ENCODE data around the gene KRTAP4-11.
"Not testable (repeated sequence)": the region's sequence is repeated elsewhere in the genome, so short reads cannot be mapped to it uniquely, and the experiment has no call there.

Gene KRTAP4-11

DNA sequence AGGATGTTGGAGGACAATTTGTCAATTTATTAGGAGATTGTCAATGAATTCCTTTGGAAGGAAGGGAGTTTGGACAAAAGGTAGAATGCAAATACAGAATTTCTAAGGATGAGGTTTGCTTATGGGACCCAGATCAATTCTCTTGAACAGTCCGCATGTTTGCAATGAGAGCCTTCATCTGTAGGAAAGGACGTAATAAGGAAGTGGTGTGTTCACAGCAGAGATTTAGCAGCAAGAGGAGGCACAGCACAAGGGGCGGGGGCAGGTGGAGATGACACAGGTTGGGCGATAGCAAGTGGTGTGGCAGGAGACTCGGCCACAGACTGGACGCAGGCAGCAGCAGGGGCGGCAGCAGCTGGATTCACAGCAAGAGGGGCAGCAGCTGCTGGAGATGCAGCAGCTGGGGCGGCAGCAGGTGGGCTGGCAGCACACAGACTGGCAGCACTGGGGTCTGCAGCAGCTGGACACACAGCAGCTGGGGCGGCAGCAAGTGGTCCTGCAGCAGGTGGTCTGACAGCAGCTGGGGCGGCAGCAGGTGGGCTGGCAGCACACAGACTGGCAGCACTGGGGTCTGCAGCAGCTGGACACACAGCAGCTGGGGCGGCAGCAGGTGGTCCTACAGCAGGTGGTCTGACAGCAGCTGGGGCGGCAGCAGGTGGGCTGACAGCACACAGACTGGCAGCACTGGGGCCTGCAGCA, 5.3 kb upstream of the KRTAP4-11 start:
- DNase-seq: not testable (repeated sequence)

GRCh38 chr17:41121742-41122141, 3.6 kb upstream of the KRTAP4-11 start:
- no peak for DNase-seq

DNA sequence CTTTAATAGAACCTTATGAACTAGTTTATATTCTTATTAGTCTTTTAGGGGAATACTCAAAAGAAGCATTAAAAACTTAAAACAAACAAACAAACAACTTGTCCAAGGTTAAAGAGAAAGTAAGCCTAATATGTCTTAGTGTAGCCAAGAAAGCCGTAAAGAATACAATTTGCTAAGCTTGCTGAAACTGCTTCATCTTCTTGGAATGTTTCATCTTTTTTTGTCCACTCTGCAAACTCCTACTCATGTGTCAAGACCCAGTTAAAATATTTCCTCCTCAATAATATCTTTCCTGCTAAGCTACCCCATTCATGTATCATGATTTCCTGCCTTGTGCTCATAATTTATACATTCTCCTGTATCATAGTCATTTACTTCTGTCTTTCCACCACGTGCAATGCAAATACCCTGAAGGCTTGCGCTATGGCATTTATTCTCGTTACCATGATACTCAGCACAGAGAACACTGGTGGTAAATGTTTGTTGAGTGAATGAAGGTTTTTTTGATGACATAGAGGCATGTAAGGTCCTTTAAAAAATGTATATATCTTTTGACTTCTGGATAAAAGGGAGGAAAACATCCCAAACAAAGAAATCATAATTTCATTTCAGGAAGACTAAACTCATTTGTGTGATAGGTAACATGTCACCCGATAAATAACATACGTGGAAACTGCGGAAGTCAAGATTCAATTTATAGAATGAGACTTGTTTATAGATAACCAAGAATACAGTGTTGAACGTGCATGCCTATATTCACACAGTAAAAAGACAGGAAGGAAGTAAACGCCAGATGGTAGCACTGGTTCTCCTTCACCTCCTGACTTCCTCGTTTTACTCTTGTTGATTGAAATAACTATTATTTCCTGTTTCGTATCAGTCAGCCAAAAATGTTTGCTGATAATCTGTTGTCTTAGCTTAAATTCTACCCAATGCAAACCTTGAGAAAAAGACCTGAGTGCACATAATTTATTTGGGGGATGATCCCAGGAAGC, 1.8 kb upstream of the KRTAP4-11 start:
- DNase-seq: not testable (repeated sequence)

GRCh38 chr17:41118721-41119120, 548 bp upstream of the KRTAP4-11 start:
- no peak for DNase-seq

- peak; percentile 20 for DNase-seq
Measured at GRCh38 chr17:41116297-41116696, 1.9 kb downstream of the KRTAP4-11 start.

DNA sequence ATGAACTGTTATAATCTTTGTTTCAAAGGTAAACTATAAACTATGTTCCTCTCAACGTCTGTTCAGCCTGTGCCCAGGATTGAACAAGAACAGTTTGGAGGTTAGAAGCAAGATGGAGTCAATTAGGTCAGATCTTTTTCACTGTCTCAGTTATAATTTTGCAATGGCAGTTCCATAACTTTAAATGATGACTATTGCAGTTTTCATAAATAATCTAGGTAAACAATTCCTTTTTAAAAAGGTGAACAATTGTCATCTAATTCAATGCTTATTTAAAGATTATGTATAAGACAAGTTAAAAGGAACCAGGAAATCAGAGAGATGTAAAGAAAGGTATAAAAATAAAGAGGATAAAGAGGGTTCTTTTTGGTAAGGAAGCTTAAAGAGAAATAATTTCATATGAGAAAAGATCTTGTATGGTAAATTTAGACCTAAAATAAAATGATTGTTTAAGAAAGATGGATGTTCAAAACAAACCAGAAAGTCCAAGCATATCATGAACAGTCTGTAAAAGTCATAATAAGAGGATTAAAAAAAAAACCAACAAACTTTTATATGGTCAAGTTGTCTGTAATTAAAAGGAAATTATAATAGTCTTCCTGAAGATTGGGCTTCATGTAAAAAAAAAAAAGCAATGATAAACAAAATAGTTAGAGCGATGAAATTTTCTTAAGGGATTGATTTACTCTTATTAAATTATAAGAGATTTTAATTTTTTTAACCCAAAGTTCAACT, 6.9 kb downstream of the KRTAP4-11 start:
- DNase-seq: no peak

DNA sequence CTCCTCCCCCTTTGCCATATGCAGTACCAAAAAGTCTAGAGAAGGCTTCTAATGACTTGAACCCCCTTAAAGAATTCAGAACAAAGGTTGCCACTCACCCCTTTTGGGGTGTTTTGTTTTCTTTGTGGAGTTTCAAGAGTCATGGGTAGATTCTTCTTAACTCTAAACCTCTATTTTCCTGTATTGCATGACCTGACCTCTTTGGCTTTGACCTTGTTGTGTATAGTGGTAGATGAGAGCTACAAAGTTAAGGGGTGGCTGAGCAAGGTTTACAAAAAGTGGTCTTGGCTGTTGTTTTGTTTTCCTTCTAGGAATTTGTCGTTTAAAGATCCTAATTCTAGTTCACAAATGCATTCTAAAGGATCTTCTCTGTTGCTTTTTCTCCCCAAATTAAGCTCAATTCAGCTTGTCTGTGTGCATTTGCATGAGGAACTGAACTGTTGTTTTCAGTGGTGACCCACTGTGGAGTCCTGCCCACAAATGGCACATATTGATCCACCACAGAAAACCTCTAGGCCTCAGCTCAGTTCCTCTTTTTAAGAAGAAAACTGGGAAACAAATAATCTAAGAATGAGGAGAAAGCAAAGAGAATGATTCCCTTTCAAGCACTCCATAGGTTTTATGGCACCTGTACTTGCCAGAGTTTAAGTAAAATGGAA, 9.3 kb downstream of the KRTAP4-11 start:
- not testable (repeated sequence) for DNase-seq

GRCh38 chr17:41107941-41108450, 10.2 kb downstream of the KRTAP4-11 start:
- DNase-seq: no peak

GRCh38 chr17:41105347-41105746, 12.8 kb downstream of the KRTAP4-11 start, which contains the start of gene KRTAP4-9:
Gene KRTAP4-9 (plus strand): TSS chr17:41105389. CDS start chr17:41105389, 0 bp downstream.
- not testable (repeated sequence) for DNase-seq

DNA sequence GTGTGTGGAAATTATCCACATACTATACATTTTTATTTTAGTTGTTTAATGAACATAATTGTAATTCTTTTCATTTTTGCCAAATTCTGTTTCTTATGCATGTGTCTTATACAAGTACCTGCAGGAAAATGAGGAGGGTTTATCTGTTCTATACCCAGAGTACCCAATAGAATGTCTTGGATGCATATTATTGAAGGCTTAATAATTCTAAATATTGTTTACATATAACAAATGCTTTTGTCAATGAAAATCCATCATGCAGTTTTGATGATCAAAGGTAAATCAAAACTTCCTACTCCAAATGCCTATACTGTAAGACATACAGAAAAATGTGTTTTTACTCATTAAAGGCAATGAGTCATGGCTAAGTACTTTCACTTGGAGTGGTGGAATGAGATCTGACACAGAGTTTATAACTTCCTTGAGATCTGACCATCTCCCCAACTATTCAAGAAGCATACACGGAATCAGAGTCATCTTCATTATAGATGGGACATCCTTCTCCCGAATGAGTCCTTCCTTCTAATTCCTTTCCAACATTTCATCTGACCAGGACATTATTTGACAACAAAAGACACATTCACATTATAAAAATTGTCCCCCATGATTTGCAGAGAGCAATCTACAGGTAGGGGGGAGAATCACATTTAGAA, 13.7 kb downstream of the KRTAP4-11 start:
- DNase-seq: not testable (repeated sequence)

DNA sequence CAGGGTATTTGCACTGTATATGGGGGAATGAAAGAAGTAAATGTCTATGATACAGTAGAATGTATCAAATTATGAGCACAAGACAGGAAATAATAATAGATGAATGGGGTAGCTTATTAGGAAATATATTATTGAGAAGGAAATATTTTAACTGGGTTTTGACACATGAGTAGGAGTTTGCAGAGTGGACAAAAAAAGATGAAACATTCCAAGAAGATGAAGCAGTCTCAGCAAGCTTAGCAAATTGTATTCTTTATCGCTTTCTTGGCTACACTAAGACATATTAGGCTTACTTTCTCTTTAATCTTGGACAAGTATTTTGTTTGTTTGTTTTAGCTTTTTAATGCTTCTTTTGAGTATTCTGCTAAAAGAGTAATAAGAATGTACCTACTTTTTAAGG, 14.3 kb downstream of the KRTAP4-11 start:
- no peak for DNase-seq

DNA sequence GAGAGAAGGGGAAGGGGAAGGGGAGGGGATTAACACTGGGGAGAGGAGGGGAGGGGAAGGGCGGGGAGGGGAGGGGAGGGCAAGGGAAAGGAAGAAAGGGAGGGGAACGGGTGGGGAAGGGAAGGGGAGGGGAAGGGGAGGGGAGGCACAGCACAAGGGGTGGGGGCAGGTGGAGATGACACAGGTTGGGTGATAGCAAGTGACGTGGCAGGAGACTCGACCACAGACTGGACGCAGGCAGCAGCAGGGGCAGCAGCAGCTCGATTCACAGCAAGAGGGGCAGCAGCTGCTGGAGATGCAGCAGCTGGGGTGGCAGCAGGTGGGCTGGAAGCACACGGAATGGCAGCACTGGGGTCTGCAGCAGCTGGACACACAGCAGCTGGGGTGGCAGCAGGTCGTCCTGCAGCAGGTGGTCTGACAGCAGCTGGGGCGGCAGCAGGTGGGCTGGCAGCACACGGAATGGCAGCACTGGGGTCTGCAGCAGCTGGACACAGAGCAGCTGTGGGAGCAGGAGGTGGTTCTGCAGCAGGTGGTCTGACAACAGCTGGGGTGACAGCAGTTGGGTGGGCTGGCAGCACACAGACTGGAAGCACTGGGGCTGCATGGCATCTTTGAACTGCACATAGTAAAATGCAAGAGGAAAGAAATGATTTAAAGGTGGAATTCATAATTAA, 16.4 kb downstream of the KRTAP4-11 start, which contains the start of gene KRTAP4-16:
Gene KRTAP4-16, minus strand, starts transcription at position 624 of the 674 bp plus-strand sequence. Its CDS starts 0 bp downstream, at position 624.
- DNase-seq: no peak

- DNase-seq: not testable (repeated sequence)
Measured at GRCh38 chr17:41099682-41100480, 18.3 kb downstream of the KRTAP4-11 start.

- DNase-seq: no peak
Measured at GRCh38 chr17:41098481-41098880, 19.7 kb downstream of the KRTAP4-11 start.

DNA sequence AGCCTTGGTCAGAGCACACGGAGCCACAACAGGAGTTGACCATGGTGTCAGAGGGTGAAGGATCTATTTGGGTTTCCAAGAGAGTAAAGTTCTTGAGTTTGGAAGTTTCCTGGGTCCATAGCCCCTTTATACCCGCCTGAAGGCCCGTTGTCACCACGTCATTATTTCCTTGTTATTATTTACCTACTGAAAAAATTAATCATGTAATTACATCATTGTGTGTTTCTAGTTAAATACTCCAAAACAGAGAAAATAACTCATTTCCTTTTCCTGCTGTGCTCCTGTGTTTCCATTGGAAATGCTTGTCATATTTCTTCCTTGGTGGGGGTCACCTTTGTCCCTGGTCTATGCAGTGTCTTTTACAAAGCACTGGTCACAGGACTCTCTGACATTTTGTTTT, 20.1 kb downstream of the KRTAP4-11 start, which contains the start of gene KRTAP4-8:
Gene KRTAP4-8, minus strand, starts transcription at position 101 of the 400 bp plus-strand sequence. Its CDS starts 58 bp downstream, at position 43.
- no peak for DNase-seq

DNA sequence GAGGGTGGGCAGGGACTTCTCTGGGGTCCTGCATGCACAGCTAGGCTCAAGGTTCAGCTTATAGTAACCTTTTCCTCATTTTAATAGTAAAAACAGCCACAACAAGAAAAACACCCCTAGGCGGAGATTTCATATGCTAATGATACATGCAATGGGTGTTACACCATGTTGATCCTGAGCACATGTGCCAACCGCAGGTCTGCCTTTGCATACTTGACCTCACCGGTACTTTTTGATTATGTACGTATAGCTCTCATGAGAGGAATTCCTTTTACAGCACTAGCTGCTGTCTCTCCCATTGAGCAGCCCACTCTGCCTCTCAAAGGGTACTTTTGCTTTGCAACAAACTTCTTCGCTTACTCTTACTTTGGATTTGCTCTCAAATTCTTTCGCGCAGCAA, 22.1 kb downstream of the KRTAP4-11 start:
- no peak for DNase-seq

GRCh38 chr17:41088760-41089352, 29.3 kb downstream of the KRTAP4-11 start:
- DNase-seq: not testable (repeated sequence)

DNA sequence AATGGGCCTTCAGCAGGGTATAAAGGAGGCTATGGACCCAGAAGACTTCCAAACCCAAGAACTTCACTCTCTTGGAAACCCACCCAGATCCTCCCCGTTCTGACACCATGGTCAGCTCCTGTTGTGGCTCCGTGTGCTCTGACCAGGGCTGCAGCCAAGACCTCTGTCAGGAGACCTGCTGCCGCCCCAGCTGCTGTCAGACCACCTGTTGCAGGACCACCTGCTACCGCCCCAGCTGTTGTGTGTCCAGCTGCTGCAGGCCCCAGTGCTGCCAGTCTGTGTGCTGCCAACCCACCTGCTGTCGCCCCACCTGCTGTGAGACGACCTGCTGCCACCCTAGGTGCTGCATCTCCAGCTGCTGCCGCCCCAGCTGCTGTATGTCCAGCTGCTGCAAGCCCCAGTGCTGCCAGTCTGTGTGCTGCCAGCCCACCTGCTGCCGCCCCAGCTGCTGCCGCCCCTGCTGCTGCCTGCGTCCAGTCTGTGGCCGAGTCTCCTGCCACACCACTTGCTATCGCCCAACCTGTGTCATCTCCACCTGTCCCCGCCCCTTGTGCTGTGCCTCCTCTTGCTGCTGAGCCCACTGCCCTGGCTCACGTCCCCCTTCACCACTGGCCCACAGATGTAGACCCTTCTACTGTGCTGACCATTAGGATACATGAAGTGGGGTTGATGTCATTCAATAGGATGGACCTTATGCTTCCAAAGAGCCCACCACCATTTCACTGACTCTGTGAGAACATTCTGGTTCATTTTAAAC, 33.9 kb downstream of the KRTAP4-11 start, which contains the start of gene KRTAP4-7:
Gene KRTAP4-7, plus strand, starts transcription at position 51 of the 757 bp plus-strand sequence. Its CDS starts 57 bp downstream, at position 108.
- DNase-seq: not testable (repeated sequence)

Measured in RPMI8226 (cell line).